GM21390 (cell line): ENCODE data around the gene TRPM1.

Experiments
- ATAC-seq: cut with Tn5 transposase; IDR thresholded peaks from one replicate; pipeline ENCODE4 v1.9.1; 2021; ENCODE audit not compliant: unreplicated experiment

Gene TRPM1

GRCh38 chr15:31049682-31050615 lies 51.6 kb downstream of the TRPM1 start:
- no peak for ATAC-seq

- ATAC-seq: no peak
Measured at GRCh38 chr15:31049111-31049510, 52.4 kb downstream of the TRPM1 start.

- no peak for ATAC-seq
Measured at GRCh38 chr15:31047437-31047836, 54.1 kb downstream of the TRPM1 start.

GRCh38 chr15:31046759-31047359 lies 54.7 kb downstream of the TRPM1 start:
- no peak for ATAC-seq

GRCh38 chr15:31045606-31046005 lies 55.9 kb downstream of the TRPM1 start:
- no peak for ATAC-seq

GRCh38 chr15:31042751-31043150 lies 58.8 kb downstream of the TRPM1 start:
- ATAC-seq: no peak

- ATAC-seq: no peak
Measured at GRCh38 chr15:31041610-31042009, 59.9 kb downstream of the TRPM1 start.

GRCh38 chr15:31040611-31041010 lies 60.9 kb downstream of the TRPM1 start:
- no peak for ATAC-seq

- ATAC-seq: no peak
Measured at GRCh38 chr15:31039961-31040360, 61.6 kb downstream of the TRPM1 start.

- no peak for ATAC-seq
Measured at GRCh38 chr15:31037731-31038477, 63.6 kb downstream of the TRPM1 start.

GRCh38 chr15:31036783-31037182 lies 64.7 kb downstream of the TRPM1 start:
- no peak for ATAC-seq

- ATAC-seq: no peak
Measured at GRCh38 chr15:31035610-31036009, 65.9 kb downstream of the TRPM1 start.

- no peak for ATAC-seq
Measured at GRCh38 chr15:31034152-31034551, 67.4 kb downstream of the TRPM1 start.

- no peak for ATAC-seq
Measured at GRCh38 chr15:31032961-31033371, 68.6 kb downstream of the TRPM1 start.

- ATAC-seq: peak; percentile 86
Measured at GRCh38 chr15:31031471-31032067, 70.0 kb downstream of the TRPM1 start.

- ATAC-seq: no peak
Measured at GRCh38 chr15:31027910-31028578, 73.5 kb downstream of the TRPM1 start.

GRCh38 chr15:31025996-31026395 lies 75.5 kb downstream of the TRPM1 start:
- no peak for ATAC-seq

GRCh38 chr15:31024979-31025378 lies 76.5 kb downstream of the TRPM1 start:
- no peak for ATAC-seq

- no peak for ATAC-seq
Measured at GRCh38 chr15:31024330-31024729, 77.2 kb downstream of the TRPM1 start.

- no peak for ATAC-seq
Measured at GRCh38 chr15:31023841-31024240, 77.7 kb downstream of the TRPM1 start.
